Smooth muscle cell (in vitro differentiated cells): Measurements from ENCODE around the gene PROX1. TPM values are rescaled to one million over a fixed set of nuclear protein-coding genes. Genes with fewer than 3 reads are reported as not detected.

Source experiments
- DNase-seq: peaks from one replicate; lab custom pipeline; 2025; ENCODE audit not compliant: unreplicated experiment; lab: John Stamatoyannopoulos, UW
- H2AFZ ChIP-seq: fragments of 200-600 bp; sonication (generic); 2 replicates; pipeline ENCODE4 v1.6.0; 2016; ENCODE audit warnings: antibody characterized with exemption, low read depth, mild to moderate bottlenecking
- H3F3A ChIP-seq: fragments of 200-600 bp; sonication (generic); 2 replicates; pipeline ENCODE4 v1.6.0; 2017; ENCODE audit warnings: antibody characterized with exemption, low read depth
- H3K27ac ChIP-seq: fragments of 200-600 bp; sonication (generic); 2 replicates; pipeline ENCODE4 v1.5.1; 2016; ENCODE audit warnings: low read depth, mild to moderate bottlenecking
- H3K27me3 ChIP-seq: fragments of 200-600 bp; sonication (generic); 2 replicates; pipeline ENCODE4 v1.6.1; 2016; ENCODE audit warnings: low read depth, mild to moderate bottlenecking
- H3K36me3 ChIP-seq: fragments of 200-600 bp; sonication (generic); 2 replicates; pipeline ENCODE4 v1.5.1; 2016; ENCODE audit warnings: low read depth
- H3K4me1 ChIP-seq: fragments of 200-600 bp; sonication (generic); 2 replicates; pipeline ENCODE4 v1.5.1; 2016; ENCODE audit warnings: low read depth
- H3K4me2 ChIP-seq: fragments of 200-600 bp; sonication (generic); 2 replicates; pipeline ENCODE4 v1.6.0; 2016; ENCODE audit warnings: mild to moderate bottlenecking
- H3K4me3 ChIP-seq: fragments of 200-600 bp; sonication (generic); 2 replicates; pipeline ENCODE4 v1.5.1; 2016; ENCODE audit warnings: mild to moderate bottlenecking
- H3K79me2 ChIP-seq: fragments of 200-600 bp; sonication (generic); 2 replicates; pipeline ENCODE4 v1.6.0; 2016; ENCODE audit warnings: low read depth, mild to moderate bottlenecking
- H3K9ac ChIP-seq: fragments of 200-600 bp; sonication (generic); 2 replicates; pipeline ENCODE4 v1.6.0; 2016; ENCODE audit warnings: low read depth
- H3K9me3 ChIP-seq: fragments of 200-600 bp; sonication (generic); replicated peaks from 2 replicates; pipeline ENCODE4 v1.5.1; 2016; ENCODE audit warnings: low read depth
- H4K20me1 ChIP-seq: fragments of 200-600 bp; sonication (generic); 2 replicates; pipeline ENCODE4 v1.6.0; 2016; ENCODE audit warnings: low read depth
- CTCF ChIP-seq: fragments of 200-600 bp; sonication (generic); IDR thresholded peaks from 2 replicates; pipeline ENCODE4 v1.5.1; 2017; ENCODE audit warnings: borderline replicate concordance, mild to moderate bottlenecking, antibody characterized with exemption; ENCODE audit not compliant: insufficient read depth, poor library complexity, severe bottlenecking
- WGBS: methylation state at CpG from one replicate; pipeline ENCODE4 v1.1.7; 2016; ENCODE audit warnings: low lambda C conversion rate; 5-methylcytosine and 5-hydroxymethylcytosine counted together
- polyA plus RNA-seq: library from polyadenylated mRNA; unstranded; fragments of >200 nt; fragmentation: Nextera tagmentation; extraction: Ambion mirVana; gene quantifications from 2 replicates; pipeline ENCODE4 v1.2.1, GENCODE V29; 2016
- total RNA-seq: library from RNA; depleted of rRNA; stranded (reverse); fragments of >200 nt; gene quantifications from 2 replicates; pipeline ENCODE4 v1.2.3, GENCODE V29; 2014

PROX1 gene
- total and polyA plus RNA-seq, 2 experiments from 2014 or later: 0.24 to 2.9 TPM

DNA sequence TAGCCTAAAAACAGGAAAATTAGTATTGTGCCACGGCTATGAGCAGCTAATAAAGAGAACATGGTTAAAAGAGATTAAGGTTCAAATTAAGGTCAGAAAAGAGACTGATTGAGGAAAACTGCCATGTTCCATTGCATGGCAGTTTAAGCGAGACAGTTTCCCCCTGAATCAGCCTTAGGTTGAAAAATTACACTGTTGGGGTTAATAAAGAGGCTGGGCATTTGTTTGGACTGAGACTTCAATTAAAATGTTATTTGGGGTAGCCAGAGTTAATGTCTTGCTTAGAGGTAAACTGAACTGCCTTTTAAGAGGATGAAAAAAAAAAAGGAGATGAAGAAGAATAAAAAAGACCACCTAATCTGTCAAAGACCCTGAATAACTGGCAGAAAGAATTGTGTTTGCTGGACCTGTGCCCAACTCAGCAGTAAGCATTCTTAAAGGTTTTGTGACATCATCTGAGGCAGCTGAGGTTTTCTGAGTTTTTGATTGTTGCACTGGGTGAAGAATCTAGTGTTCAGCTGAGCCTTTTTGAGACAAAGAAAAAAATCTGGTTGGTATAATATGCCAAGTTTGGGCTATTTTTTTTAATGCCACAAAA, 17.7 kb upstream of the PROX1 start:
- no peak overlapping the region for H3K9ac ChIP-seq
- no peak for TF ChIP-seq CTCF
- H3K27me3 ChIP-seq: peaks cover 38% of the 10 kb centered on the region
- DNase-seq: no peak
- H3K27ac ChIP-seq: no peak overlapping the region
- H3K79me2 ChIP-seq: no peaks in the 10 kb centered on the region
- H2AFZ ChIP-seq: no peak overlapping the region
- no peak overlapping the region for H3K4me3 ChIP-seq
- H3K4me1 ChIP-seq: peaks cover 12% of the 10 kb centered on the region
- no peak overlapping the region for H3K4me2 ChIP-seq
- no peaks in the 10 kb centered on the region for H3K36me3 ChIP-seq
- no peaks in the 10 kb centered on the region for H3F3A ChIP-seq
- H4K20me1 ChIP-seq: no peaks in the 10 kb centered on the region
- 89% methylated on average over 2 of the region's 2 CpGs for WGBS
- H3K9me3 ChIP-seq: no peaks in the 10 kb centered on the region

DNA sequence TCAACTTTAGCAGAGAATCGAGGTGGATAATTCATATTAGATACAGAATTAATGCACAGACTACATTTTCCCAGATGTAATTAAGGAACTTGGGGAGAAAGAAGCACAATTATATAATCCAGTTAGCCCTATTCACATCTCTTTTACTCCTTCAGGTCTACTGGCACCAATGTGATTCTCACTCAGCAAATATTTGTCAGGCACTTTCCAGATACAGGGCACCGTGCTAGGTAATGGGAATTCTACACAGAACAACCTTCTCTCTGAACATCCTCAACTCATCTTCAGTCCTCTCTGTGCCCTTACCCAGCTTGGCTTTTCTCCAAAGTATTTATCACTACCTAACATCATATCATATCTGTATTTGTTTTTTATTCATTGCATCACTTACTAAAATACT, 15.6 kb upstream of the PROX1 start:
- Histone ChIP-seq H3F3A (no peaks in the 10 kb centered on the region), H4K20me1 (no peaks in the 10 kb centered on the region), H3K4me2 (no peak overlapping the region), H3K27me3 (peaks cover 46% of the 10 kb centered on the region), H3K4me3 (no peak overlapping the region), H3K79me2 (no peaks in the 10 kb centered on the region), H3K9ac (no peak overlapping the region), H3K36me3 (no peaks in the 10 kb centered on the region), H3K9me3 (no peaks in the 10 kb centered on the region), H2AFZ (no peak overlapping the region), H3K4me1 (peaks cover 17% of the 10 kb centered on the region), H3K27ac (no peak overlapping the region)
- no peak for TF ChIP-seq CTCF
- WGBS: 64% methylated on average over 2 of the region's 2 CpGs
- DNase-seq: no peak

DNA sequence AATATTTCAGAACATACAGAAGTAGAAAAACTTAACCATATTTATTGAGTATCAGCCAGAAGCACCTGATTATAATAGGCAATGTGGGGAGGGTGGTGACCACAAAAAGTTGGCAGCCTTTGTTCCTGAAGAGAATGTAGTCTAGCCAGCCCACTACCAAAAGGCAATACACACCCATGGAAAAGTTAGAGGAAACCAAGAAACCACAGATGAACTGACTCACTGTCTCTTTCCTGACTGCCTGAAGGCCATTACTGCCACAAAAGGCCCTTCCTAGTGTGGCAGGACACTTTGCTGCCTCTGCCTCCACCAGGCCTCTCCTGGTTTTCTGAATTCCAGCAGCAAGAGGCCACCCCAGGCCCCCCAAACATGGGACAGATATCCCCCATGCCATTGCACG, 14.6 kb upstream of the PROX1 start:
- Histone ChIP-seq H3K27me3 (peaks cover 45% of the 10 kb centered on the region), H3F3A (no peaks in the 10 kb centered on the region), H3K36me3 (no peaks in the 10 kb centered on the region), H3K79me2 (no peaks in the 10 kb centered on the region), H3K9ac (no peak overlapping the region), H3K4me3 (no peak overlapping the region), H3K27ac (no peak overlapping the region), H3K4me1 (peaks cover 22% of the 10 kb centered on the region), H3K4me2 (no peak overlapping the region), H2AFZ (no peak overlapping the region), H4K20me1 (no peaks in the 10 kb centered on the region), H3K9me3 (no peaks in the 10 kb centered on the region)
- no peak for DNase-seq
- TF ChIP-seq CTCF: no peak
- 93% methylated on average over 1 of the region's 1 CpG for WGBS
